GM23248 (cell line): ENCODE results near the gene CAMSAP3. TPM values are rescaled to one million over a fixed set of nuclear protein-coding genes. Genes with fewer than 3 reads are reported as not detected.
A peak's percentile ranks its signal among the peaks of the same experiment; 100 is the strongest.

Experiments
- DNase-seq: peaks from one replicate; pipeline ENCODE4 v3.0.0-alpha.2; 2015
- H2AFZ ChIP-seq: fragments of 200-600 bp; sonication (generic); 2 replicates; pipeline ENCODE4 v1.6.1; 2016; ENCODE audit warnings: antibody characterized with exemption
- H3F3A ChIP-seq: fragments of 200-600 bp; sonication (generic); 2 replicates; pipeline ENCODE4 v1.6.1; 2016; ENCODE audit warnings: mild to moderate bottlenecking, antibody characterized with exemption, mixed run types; ENCODE audit not compliant: insufficient read depth
- H3K27ac ChIP-seq: fragments of 200-600 bp; sonication (generic); 2 replicates; pipeline ENCODE4 v1.5.1; 2016; ENCODE audit warnings: mild to moderate bottlenecking
- H3K27me3 ChIP-seq: fragments of 200-600 bp; sonication (generic); replicated peaks from 2 replicates; pipeline ENCODE4 v1.6.1; 2016; ENCODE audit warnings: mild to moderate bottlenecking; ENCODE audit not compliant: insufficient read depth
- H3K36me3 ChIP-seq: fragments of 200-600 bp; sonication (generic); 2 replicates; pipeline ENCODE4 v1.6.1; 2016; ENCODE audit warnings: low read depth, mild to moderate bottlenecking
- H3K4me1 ChIP-seq: fragments of 200-600 bp; sonication (generic); 2 replicates; pipeline ENCODE4 v1.6.1; 2016; ENCODE audit warnings: mild to moderate bottlenecking; ENCODE audit not compliant: insufficient read depth
- H3K4me2 ChIP-seq: fragments of 200-600 bp; sonication (generic); one replicate; pipeline ENCODE4 v1.6.1; 2016; ENCODE audit warnings: mild to moderate bottlenecking; ENCODE audit not compliant: unreplicated experiment
- H3K4me3 ChIP-seq: fragments of 200-600 bp; sonication (generic); 2 replicates; pipeline ENCODE4 v1.5.1; 2016; ENCODE audit warnings: mild to moderate bottlenecking
- H3K79me2 ChIP-seq: fragments of 200-600 bp; sonication (generic); 2 replicates; pipeline ENCODE4 v1.6.1; 2016; ENCODE audit warnings: mild to moderate bottlenecking; ENCODE audit not compliant: insufficient read depth
- H3K9ac ChIP-seq: fragments of 200-600 bp; sonication (generic); 2 replicates; pipeline ENCODE4 v1.6.1; 2016; ENCODE audit warnings: mild to moderate bottlenecking
- H3K9me2 ChIP-seq: fragments of 200-600 bp; sonication (generic); 2 replicates; pipeline ENCODE4 v1.6.1; 2016; ENCODE audit warnings: mixed run types, mild to moderate bottlenecking, moderate library complexity; ENCODE audit not compliant: insufficient read depth
- H3K9me3 ChIP-seq: fragments of 200-600 bp; sonication (generic); one replicate; pipeline ENCODE4 v1.6.1; 2017; ENCODE audit warnings: low read depth
- H4K20me1 ChIP-seq: fragments of 200-600 bp; sonication (generic); 2 replicates; pipeline ENCODE4 v1.6.0; 2016; ENCODE audit not compliant: insufficient read depth
- EZH2 ChIP-seq: fragments of 200-600 bp; sonication (generic); IDR thresholded peaks from 2 replicates; pipeline ENCODE4 v1.6.1; 2018; ENCODE audit warnings: antibody characterized with exemption, mild to moderate bottlenecking; ENCODE audit not compliant: insufficient read depth, poor library complexity, severe bottlenecking
- EZH2phosphoT487 ChIP-seq: fragments of 200-600 bp; sonication (generic); IDR thresholded peaks from 2 replicates; pipeline ENCODE4 v1.6.1; 2018; ENCODE audit warnings: antibody characterized with exemption, moderate library complexity, mild to moderate bottlenecking, low read depth; ENCODE audit not compliant: insufficient read depth
- WGBS, 2 experiments: methylation state at CpG; one replicate each; pipeline ENCODE4 v1.1.6; 2015 to 2017; ENCODE audit warnings: low lambda C conversion rate in 2 of 2, low coverage in 1 of 2; ENCODE audit errors: missing lambda C conversion rate in 2 of 2; 5-methylcytosine and 5-hydroxymethylcytosine counted together
- in situ Hi-C: fragments of 300-500 bp; cut with MboI; formaldehyde crosslinking; loops from 2 replicates; pipeline ENCODE4 v1.15.0; 2020
- polyA plus RNA-seq: library from polyadenylated mRNA; unstranded; fragments of >200 nt; fragmentation: Nextera tagmentation; extraction: Ambion mirVana; gene quantifications from 2 replicates; pipeline ENCODE4 v1.2.1, GENCODE V29; 2016
- total RNA-seq: library from RNA; depleted of rRNA; stranded (reverse); fragments of >200 nt; shearing (Covaris generic); gene quantifications from 2 replicates; pipeline ENCODE4 v1.2.3, GENCODE V29; 2014

Gene CAMSAP3
- total and polyA plus RNA-seq, 2 experiments from 2014 or later: not detected

DNA sequence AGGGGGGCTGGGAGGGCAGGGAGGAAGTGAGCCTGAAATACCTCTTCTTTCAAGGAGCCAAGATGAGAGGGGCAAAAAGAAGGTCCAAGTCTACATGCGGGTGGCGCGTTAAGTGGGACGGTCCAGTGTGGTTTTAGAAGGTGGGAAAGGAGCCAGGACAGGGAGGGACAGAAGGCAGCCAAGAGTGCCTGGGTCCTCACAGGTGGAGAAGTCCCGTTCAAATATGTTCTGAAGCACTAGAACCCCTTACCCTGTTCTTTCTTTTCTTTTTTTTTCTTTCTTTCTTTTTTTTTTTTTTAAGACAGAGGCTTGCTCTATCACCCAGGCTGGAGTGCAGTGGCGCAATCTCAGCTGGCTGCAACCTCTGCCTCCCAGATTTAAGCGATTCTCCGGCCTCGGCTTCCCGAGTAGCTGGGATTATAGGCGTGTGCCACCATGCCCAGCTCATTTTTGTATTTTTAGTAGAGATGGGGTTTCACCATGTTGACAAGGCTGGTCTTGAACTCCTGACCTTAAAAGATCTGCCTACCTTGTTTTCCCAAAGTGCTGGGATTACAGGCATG, 7.4 kb downstream of the CAMSAP3 start:
- Histone ChIP-seq H3K9me3 (no peaks in the 10 kb centered on the region), H3K9me2 (no peaks in the 10 kb centered on the region), H4K20me1 (no peaks in the 10 kb centered on the region), H3F3A (no peaks in the 10 kb centered on the region), H2AFZ (no peak overlapping the region), H3K9ac (no peak overlapping the region), H3K27me3 (no peaks in the 10 kb centered on the region), H3K79me2 (no peaks in the 10 kb centered on the region), H3K4me1 (no peaks in the 10 kb centered on the region), H3K4me3 (no peak overlapping the region), H3K27ac (no peak overlapping the region), H3K4me2 (no peak overlapping the region), H3K36me3 (no peaks in the 10 kb centered on the region)
- in situ Hi-C loops: no loop called here
- 51 to 66% methylated on average over 11 of the region's 11 CpGs for WGBS, 2 experiments
- TF ChIP-seq EZH2 (no peak), EZH2phosphoT487 (no peak)
- no peak for DNase-seq

DNA sequence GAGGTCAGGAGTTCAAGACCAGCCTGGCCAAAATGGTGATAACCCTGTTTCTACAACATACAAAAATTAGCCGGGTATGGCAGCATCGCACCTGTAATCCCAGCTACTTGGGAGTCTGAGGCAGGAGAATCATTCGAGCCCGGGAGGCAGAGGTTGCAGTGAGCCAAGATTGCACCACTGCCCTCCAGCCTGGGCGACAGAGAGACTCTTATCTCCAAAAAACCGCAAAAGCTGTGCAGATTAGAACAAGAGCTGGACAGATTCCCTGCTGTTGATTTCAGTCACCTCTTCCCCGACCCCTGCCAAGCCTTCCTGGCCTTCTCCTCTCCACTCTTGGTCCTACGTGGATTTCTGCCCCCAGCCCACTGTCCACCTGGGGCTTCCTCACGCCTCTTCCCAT, 8.3 kb downstream of the CAMSAP3 start:
- 80 to 81% methylated on average over 9 of the region's 9 CpGs for WGBS, 2 experiments
- Histone ChIP-seq H3K4me3 (no peak overlapping the region), H3K79me2 (no peaks in the 10 kb centered on the region), H3F3A (no peaks in the 10 kb centered on the region), H3K4me1 (no peaks in the 10 kb centered on the region), H3K4me2 (no peak overlapping the region), H4K20me1 (no peaks in the 10 kb centered on the region), H3K9ac (no peak overlapping the region), H3K27me3 (no peaks in the 10 kb centered on the region), H3K9me3 (no peaks in the 10 kb centered on the region), H3K36me3 (no peaks in the 10 kb centered on the region), H3K27ac (no peak overlapping the region), H3K9me2 (no peaks in the 10 kb centered on the region), H2AFZ (no peak overlapping the region)
- no peak for TF ChIP-seq EZH2phosphoT487
- TF ChIP-seq EZH2: no peak
- no peak for DNase-seq
- in situ Hi-C loops: no loop called here

DNA sequence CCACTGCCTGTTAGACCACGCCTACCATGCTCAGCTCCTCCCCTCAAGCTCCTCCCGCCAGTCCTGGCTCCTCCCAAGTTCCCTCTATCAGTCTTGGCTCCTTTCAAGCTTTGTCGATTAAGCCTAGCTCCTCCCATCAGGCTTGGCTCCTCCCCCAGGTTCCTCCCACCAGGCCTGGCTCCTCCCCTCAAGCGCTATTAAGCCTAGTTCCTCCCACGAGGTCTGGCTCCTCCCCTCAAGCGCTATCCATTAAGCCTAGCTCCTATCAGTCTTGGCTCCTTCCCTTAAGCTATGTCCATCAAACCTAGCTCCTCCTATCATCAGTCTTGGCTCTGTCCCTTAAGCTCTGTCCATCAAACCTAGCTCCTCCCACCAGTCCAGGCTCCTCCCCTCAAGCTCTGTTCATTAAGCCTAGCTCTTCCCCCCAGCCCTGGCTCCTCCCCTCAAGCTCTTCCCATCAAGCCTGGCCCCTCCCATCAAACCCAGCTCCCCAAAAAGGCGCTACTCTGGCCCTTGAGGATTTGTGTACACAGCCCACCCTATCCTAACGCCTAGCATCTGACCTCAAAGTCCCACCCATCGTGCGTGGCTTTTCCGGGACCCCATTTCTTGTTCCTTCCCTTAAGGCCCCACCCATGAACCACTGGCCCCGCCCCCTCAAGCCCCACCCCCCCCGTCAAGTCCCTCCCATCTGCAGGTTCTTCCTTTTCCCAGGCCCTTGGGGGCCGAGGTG, 10.0 kb downstream of the CAMSAP3 start:
- H3K4me3 ChIP-seq: no peak overlapping the region
- in situ Hi-C loops: no loop called here

DNA sequence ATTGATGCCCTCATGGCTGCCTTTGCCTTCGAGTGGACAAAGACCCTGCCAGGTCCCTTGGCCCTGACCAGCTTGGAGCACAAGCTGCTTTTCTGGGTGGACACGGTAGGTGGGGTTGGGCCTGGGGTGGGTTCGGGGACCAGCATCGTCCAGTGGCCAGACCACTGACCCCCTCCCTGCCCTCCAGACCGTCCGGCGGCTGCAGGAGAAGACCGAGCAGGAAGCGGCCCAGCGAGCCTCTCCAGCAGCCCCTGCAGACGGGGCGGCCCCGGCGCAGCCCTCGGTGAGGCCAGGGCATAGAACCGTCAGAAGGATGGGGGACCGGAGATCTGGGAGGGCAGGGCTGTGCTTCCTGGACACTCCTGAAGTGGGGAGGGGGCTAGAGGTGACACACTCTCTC, 10.6 kb downstream of the CAMSAP3 start:
- in situ Hi-C loops: no loop called here
- no peak for DNase-seq
- no peak overlapping the region for H3K27ac ChIP-seq

More for the DNA sequence above, 10.0 kb downstream of the CAMSAP3 start:
- peak; percentile 19 for DNase-seq
- no peaks in the 10 kb centered on the region for H3K4me1 ChIP-seq
- H3K36me3 ChIP-seq: no peaks in the 10 kb centered on the region
- no peak overlapping the region for H3K9ac ChIP-seq
- H3K9me2 ChIP-seq: no peaks in the 10 kb centered on the region
- H2AFZ ChIP-seq: no peak overlapping the region
- no peaks in the 10 kb centered on the region for H3K27me3 ChIP-seq
- no peaks in the 10 kb centered on the region for H4K20me1 ChIP-seq
- no peaks in the 10 kb centered on the region for H3K79me2 ChIP-seq
- 70 to 88% methylated on average over 8 to 14 of the region's 14 CpGs for WGBS, 2 experiments
- no peaks in the 10 kb centered on the region for H3F3A ChIP-seq
- TF ChIP-seq EZH2 (no peak), EZH2phosphoT487 (no peak)
- no peaks in the 10 kb centered on the region for H3K9me3 ChIP-seq
- no peak overlapping the region for H3K27ac ChIP-seq
- no peak overlapping the region for H3K4me2 ChIP-seq

More for the DNA sequence above, 10.6 kb downstream of the CAMSAP3 start:
- 75% methylated on average over 10 to 16 of the region's 17 CpGs for WGBS, 2 experiments
- Histone ChIP-seq H3K27me3 (no peaks in the 10 kb centered on the region), H3K4me1 (no peaks in the 10 kb centered on the region), H3F3A (no peaks in the 10 kb centered on the region), H2AFZ (no peak overlapping the region), H4K20me1 (no peaks in the 10 kb centered on the region), H3K4me3 (no peak overlapping the region), H3K36me3 (no peaks in the 10 kb centered on the region), H3K9me2 (no peaks in the 10 kb centered on the region), H3K79me2 (no peaks in the 10 kb centered on the region), H3K9me3 (no peaks in the 10 kb centered on the region), H3K9ac (no peak overlapping the region), H3K4me2 (no peak overlapping the region)
- no peak for TF ChIP-seq EZH2
- TF ChIP-seq EZH2phosphoT487: no peak
